Transverse colon (tissue), 4 donors: Measurements from ENCODE around the gene RGR.

Source experiments
- EP300 ChIP-seq: sonication (generic); formaldehyde crosslinking; IDR thresholded peaks from one replicate; pipeline ENCODE4 v1.6.1; 2017; ENCODE audit warnings: antibody characterized with exemption, low read depth
- POLR2A ChIP-seq: fragments of 450-650 bp; IDR thresholded peaks from one replicate; pipeline ENCODE4 v1.6.1; 2016; ENCODE audit warnings: antibody characterized with exemption, mild to moderate bottlenecking, moderate library complexity
- POLR2AphosphoS5 ChIP-seq, 3 donors: sonication (generic); formaldehyde crosslinking; IDR thresholded peaks; one replicate each; pipeline ENCODE4 v1.6.1; 2016; ENCODE audit warnings: antibody characterized with exemption in 3 of 3
- TF ChIP-seq, protein P1 (sequence below), 5 experiments: fragments of 200-600 bp in 3 of 5; fragments of 450-650 bp in 2 of 5; sonication (generic) in 3 of 5; IDR thresholded peaks; 1 replicate in 2 of 5; 2 replicates in 3 of 5; pipeline ENCODE4 v1.5.1; 2016 to 2017; ENCODE audit warnings: antibody characterized with exemption in 5 of 5, inconsistent platforms in 3 of 5, mild to moderate bottlenecking in 2 of 5, moderate library complexity in 1 of 5

DNA sequence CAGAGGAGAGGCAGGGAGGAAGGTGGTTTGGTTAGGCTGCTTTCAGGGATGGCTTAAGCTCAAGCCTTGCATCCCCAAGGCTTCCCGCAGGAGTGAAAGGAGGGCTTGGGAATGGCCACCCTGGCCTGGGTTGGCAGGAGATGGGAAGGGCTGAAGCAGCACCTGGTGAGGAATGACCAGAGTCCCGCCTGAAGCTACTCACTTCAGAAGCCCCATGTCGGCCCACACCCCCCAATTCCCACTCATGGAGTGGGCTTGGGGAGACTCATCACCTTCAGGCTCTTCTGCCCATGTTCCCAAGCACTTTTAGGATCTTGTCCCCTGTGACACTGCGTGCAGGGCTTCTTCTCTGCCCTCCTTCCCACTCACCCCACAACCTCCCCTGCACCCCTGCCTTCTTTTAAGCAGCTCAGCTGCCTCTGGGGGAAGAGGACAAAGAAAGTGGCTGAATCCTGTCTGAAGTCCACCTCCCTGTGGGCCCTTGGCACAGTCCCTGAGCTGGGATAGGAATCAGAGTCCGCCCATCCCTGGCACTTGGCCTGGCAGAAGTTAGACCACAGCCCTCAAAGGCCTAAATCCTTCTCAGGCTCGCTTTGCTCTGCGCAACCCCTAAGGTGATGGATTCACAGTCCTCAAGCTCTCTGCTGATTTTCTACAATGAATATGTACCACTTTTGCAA is 16.5 kb downstream of the RGR start:
- no peak for TF ChIP-seq POLR2AphosphoS5 (IDR thresholded peaks at IDR 0.05)
- TF ChIP-seq, protein P1, sequence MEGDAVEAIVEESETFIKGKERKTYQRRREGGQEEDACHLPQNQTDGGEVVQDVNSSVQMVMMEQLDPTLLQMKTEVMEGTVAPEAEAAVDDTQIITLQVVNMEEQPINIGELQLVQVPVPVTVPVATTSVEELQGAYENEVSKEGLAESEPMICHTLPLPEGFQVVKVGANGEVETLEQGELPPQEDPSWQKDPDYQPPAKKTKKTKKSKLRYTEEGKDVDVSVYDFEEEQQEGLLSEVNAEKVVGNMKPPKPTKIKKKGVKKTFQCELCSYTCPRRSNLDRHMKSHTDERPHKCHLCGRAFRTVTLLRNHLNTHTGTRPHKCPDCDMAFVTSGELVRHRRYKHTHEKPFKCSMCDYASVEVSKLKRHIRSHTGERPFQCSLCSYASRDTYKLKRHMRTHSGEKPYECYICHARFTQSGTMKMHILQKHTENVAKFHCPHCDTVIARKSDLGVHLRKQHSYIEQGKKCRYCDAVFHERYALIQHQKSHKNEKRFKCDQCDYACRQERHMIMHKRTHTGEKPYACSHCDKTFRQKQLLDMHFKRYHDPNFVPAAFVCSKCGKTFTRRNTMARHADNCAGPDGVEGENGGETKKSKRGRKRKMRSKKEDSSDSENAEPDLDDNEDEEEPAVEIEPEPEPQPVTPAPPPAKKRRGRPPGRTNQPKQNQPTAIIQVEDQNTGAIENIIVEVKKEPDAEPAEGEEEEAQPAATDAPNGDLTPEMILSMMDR (IDR thresholded peaks at IDR 0.05), result no peak
- TF ChIP-seq POLR2A, result no peak
- no peak for TF ChIP-seq EP300
